Hepatocyte (in vitro differentiated cells): Measurements from ENCODE around the gene UPF1.

Experiments used
- CTCF ChIP-seq: fragments of 200-600 bp; sonication (generic); IDR thresholded peaks from 2 replicates; pipeline ENCODE4 v1.5.1; 2016; ENCODE audit warnings: antibody characterized with exemption, mild to moderate bottlenecking; ENCODE audit not compliant: poor library complexity
- EZH2 ChIP-seq: fragments of 200-600 bp; sonication (generic); IDR thresholded peaks from 2 replicates; pipeline ENCODE4 v1.6.1; 2016; ENCODE audit warnings: antibody characterized with exemption, mild to moderate bottlenecking, borderline replicate concordance

GRCh38 chr19:18814063-18814462 is 17.7 kb upstream of the UPF1 start:
- TF ChIP-seq CTCF (peak; percentile 21), EZH2 (no peak)
